ENCODE data around the gene CTU2.

GRCh38 chr16:88753191-88753590, 46.9 kb downstream of the CTU2 start:
- TF ChIP-seq POLR2A (IDR thresholded peaks at IDR 0.05) (no peak), CTCF (IDR thresholded peaks at IDR 0.05) (no peak)

All from esophagus squamous epithelium (tissue), 4 donors.